Gastroesophageal sphincter (tissue), 3 donors: ENCODE measurements around the gene SYT8.

ENCODE experiments used
- CTCF ChIP-seq, 4 experiments: fragments of 200-600 bp in 2 of 4; fragments of 450-650 bp in 2 of 4; sonication (generic) in 1 of 4; IDR thresholded peaks; one replicate each; pipeline ENCODE4 v1.5.1; 2017 to 2019; ENCODE audit warnings: antibody characterized with exemption in 4 of 4, mild to moderate bottlenecking in 2 of 4, moderate library complexity in 2 of 4
- POLR2A ChIP-seq, 2 donors: fragments of 450-650 bp; IDR thresholded peaks; one replicate each; pipeline ENCODE4 v1.6.1; 2017; ENCODE audit warnings: antibody characterized with exemption in 2 of 2, mild to moderate bottlenecking in 2 of 2, moderate library complexity in 1 of 2
- POLR2AphosphoS5 ChIP-seq: sonication (generic); formaldehyde crosslinking; IDR thresholded peaks from one replicate; pipeline ENCODE4 v1.6.1; 2017; ENCODE audit warnings: antibody characterized with exemption

DNA sequence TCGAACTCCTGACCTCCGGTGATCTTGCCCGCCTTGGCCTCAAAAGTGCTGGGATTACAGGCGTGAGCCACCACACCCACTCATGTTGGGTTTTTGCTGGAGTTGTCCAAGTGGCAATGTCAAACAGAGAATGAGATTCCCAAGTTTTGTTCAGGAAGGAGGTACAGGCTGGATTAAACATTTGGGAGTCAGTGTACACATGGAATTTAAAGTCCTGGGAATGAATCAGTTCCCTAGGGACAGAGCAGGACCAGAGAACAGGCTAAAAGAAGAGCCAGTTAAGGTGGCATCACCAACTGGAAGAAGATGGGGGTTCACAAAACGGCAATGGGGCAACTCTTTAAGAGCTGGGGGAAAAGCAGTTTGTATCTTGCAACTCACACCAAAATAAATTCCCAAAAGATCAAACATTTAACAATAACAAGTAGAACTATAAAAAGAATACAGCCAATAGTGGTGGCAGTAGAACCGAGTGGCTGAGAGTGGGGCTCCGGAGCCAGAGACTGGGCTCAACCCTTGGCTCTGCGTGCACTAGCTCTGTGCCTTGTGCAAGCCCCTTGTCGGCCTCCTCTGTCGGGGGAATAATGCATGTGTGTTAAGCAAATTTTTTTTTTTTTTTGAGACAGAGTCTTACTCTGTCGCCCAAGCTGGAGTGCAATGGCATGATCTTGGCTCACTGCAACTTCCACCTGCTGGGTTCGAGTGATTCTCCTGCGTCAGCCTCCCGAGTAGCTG, 37.2 kb upstream of the SYT8 start:
- no peak for TF ChIP-seq CTCF (IDR thresholded peaks at IDR 0.05)
- TF ChIP-seq POLR2A (IDR thresholded peaks at IDR 0.05): no peak
- TF ChIP-seq POLR2AphosphoS5: no peak
